Activated CD4-positive, alpha-beta T cell treated with anti-CD3 and anti-CD28 coated beads, Interleukin-2, amount 50 U/mL, for 4 hours (primary cell): ENCODE results near the gene PDE7B.

Experiments used
- DNase-seq, 2 experiments: peaks; one replicate each; pipeline ENCODE4 v3.0.0-alpha.2; 2020

The PDE7B gene

DNA sequence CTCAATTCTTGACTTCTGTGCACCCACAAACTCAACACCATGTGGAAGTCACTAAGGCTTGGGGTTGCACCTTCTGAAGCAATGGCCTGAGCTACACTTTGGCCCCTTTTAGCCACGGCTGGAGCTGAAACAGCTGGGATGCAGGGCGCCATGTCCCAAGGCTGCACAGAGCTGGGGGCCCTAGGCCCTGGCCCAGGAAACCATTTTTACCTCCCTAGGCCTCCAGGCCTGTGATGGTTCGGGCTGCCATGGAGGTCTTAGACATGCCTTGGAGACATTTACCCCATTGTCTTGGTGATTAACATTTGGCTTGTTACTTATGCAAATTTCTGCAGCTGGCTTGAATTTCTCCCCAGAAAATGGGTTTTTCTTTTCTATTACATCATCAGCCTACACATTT lies 311.8 kb downstream of the PDE7B start:
- no peak for DNase-seq

DNA sequence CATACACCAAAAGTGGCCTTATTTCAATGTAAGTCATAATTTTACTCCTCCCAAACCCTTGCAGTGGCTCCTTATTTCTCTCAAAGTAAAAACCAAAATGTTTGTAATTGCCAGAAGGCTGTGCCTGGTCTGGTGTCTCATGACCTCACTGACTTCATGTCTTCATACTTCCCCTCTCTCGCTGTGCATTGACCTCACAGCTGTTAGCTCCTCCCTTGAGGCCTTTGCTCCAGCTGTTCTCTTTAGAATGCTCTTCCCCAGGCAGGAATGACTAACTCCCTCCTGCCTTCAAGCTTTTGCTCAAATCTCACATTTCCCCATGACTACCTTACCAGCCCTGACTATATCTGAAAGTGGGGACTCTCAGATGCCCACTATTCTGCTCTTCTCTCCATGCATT lies 315.3 kb downstream of the PDE7B start:
- DNase-seq = no peak

DNA sequence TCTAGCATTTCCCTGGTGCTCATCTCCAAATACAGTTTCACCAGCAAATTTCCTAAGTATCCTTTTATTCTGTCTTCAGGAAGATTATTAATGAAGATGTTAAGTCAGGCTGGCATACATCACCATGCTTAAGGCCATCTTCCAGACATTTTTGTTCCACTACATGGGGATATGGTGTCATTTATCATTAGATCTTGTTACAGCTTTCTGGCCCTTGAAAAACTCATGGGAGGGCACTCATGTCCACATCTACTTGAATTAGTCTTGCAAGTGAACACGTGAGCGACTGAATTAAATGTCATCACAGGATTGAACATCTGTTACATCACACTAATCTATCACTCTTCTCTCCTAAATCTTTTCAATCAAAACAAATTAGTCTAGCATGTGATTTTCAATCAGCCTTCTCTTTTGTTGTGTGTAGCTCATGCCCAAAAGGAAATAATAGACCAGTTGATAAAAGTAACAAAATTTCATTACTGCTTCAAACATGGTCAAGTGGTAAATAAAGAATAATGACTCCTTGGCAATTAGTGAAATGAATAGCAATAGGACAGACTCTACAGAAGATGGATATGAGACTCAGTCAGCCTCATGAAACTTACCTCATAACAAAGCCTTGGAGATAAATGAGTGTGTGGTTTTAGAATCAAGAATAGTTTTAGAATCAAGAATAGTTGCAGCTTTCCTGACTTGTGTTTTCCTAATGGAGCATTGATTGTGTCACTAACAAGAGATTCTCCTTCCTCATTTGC lies 318.1 kb downstream of the PDE7B start:
- DNase-seq = no peak

DNA sequence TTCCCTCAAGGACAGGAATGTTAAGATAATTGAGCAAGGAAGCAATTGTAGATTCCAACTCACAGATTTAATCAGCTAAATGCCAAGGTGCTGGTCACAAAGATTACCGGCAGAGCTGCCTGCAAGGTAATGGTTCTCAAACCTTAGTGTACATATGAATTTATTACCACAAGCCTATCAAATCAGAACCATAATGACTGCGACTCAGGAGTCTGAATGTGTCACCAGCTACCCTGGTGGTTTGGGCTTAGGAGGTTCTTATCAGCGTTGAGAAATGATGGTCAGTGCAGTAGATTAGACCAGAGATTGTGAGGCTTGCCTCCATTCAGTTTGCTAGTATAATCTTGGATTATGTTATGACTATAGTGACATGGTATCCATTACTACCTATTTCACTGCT lies 319.7 kb downstream of the PDE7B start:
- DNase-seq = no peak

DNA sequence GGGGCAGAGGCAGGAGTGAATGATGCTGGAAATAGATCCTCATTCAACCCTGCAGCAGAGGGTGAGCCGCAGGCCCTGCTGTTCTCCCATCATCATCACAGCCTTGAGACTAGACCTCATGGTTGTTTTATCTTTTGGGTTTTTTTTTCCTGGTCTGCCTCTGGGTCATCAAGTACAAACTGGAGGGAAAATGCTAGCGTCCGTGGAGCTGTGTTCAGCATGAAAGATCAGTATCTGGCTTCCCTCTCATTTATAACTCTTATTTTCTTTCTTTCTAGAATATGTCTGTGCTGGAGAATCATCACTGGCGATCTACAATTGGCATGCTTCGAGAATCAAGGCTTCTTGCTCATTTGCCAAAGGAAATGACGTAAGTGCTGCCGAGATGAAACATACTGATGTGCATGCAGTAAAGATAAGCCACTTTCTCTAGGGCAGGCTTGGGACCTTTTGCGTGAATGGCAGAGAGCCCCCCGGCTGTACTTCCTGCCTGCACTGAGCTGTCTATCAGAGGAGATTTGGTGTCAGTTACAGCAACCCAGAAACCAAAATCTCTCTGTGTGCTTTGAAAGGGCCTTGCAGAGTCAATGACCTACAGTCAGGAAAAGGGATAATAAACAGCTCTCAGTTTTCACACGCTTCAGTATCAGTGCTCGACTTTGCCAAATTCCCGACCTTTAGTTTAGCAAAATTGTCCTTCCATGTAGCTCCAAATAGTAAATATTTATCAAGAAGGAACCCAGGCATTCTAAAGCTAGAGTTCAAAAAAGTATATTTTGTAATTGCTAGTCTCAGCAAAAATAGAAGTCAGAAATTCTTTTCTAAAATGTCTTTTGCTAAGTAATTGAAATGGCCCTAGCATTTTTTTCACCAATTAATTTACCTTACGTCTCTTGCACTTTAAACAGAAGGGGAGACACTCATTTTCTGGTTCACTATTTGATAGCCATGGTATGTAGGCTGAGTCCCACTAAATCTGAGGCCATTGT lies 322.3 kb downstream of the PDE7B start:
- DNase-seq = no peak

DNA sequence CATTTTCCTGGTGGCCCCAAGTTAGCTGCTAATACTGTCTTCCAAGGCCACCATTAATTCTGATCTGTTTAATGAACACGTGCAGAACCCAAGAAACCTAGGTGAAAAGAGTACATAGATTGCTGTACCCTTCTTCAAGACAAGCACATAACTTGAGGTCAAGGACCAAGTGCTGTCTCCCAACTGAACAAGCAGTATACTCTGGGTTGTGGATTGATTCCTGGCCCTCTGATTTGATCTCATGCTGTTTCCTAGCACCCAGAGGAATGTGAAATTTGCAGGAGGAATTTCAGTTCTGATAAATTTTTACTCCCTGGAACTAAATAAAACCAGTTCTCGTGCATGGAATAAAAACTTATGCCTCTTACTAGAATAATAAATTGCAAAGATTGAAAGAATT lies 323.0 kb downstream of the PDE7B start:
- no peak for DNase-seq

DNA sequence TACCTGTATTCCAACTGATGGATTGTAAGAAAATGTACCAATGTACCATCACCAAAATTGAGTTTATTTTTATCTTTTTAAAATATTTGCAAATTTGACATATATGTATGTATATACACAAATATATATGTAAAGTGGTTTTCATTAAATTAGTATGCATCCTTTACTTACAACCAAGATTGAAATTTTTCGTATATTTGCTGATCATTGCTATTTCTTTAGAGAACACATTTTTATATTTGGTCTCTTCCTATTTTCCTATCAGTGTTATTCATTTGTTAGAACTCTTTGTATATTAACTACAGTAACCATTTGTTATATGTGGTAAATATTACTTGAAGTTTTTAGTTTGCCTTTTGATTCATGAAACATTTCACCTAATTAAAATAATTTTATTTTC lies 324.4 kb downstream of the PDE7B start:
- no peak for DNase-seq

DNA sequence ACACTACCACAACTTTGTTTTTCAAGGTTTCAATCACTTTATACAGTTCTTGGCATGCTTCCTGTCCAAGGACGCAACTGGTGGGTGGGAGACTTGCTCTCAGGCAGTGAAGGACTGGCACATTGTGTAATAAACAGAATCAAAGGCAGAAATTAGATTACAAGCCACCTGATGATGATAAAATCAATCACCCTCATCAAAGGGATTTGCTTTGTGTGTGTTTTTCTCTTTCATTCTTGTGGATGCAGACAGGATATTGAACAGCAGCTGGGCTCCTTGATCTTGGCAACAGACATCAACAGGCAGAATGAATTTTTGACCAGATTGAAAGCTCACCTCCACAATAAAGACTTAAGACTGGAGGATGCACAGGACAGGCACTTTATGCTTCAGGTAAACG lies 327.2 kb downstream of the PDE7B start:
- DNase-seq = no peak

DNA sequence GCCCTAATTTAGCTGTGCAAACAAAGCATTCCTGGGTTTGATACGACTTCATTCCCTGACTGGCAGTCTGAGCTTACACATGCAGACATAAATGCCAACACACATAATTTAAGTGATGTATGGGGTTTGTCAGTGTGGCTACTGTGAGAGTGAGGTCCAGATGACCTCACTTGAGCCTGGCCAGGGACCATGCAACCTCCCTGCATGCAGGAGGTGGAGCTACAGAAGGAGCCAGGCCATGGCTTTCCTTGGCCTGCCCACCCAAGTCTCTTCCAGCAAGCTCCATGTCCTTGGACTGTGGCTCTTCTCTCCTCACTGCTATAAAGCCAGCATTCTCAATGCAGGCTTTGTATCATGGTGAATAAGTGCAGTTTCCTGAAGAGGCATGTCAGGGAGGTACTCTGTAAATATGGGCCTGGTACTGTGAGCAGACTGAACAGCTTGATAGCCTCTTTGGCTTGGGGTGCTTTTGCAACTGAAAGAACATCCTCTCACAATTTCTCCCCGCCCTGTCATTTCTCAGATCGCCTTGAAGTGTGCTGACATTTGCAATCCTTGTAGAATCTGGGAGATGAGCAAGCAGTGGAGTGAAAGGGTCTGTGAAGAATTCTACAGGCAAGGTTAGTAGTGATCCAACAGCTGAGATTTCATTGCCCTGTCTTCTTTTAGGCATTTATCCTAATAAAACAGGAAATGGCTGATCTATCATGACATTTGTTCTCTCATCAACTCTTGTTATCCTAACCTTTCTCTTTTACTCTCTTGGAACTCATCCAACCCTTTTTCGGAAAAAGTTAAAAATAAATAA lies 329.4 kb downstream of the PDE7B start:
- no peak for DNase-seq

DNA sequence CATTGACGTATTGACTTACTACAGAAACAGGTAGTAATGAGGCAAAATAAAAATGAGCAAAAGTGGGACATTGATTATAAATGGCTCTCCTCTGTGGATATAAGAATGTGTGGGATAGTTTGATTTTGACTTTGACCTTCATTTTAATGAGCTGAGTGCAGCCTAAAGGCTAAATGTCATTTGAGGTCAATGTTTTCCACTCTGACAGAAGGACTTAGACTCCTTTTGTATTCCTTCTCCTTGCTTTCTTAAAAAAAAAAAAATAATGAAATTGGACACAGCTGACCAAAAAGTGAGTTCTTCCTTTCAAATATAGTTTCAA lies 330.0 kb downstream of the PDE7B start:
- DNase-seq = no peak

DNA sequence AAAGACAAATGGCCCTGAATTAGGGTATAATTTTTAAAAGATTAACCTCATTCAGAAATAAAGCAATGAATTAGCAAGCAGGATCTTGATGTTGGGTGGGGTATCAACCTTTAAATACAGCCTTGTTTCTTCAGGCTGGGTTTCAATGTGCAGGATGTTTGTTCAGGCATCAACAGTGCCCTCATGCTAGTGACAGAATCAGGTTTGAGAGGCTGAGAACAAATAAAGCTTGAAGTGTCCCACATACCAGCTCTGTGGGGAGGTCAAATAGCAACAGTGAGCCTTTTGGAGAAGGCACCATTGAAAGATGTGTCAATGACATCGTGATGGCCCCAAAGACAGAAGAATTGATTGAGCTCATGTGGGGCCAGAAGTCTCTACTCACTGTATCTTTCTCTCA lies 330.4 kb downstream of the PDE7B start:
- no peak for DNase-seq

DNA sequence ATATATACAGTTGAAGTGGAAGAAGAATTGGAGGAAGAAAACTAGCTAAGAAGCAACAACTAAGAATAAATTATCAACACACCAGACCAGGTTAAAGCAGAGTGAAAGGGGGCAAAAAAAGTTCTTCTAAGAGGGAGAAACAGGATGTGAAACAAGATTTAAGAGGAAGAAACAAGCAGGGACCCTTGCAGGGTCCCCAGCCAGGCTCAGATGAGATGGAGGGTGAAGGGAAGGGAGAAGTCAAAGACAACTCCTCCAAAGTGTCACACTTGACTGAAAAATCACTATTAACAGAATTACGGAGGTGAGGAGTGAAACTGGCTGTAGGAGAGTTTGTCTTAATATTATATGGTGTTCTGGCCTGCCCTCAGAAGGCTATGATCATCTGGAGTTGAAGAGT lies 333.2 kb downstream of the PDE7B start:
- DNase-seq = no peak

DNA sequence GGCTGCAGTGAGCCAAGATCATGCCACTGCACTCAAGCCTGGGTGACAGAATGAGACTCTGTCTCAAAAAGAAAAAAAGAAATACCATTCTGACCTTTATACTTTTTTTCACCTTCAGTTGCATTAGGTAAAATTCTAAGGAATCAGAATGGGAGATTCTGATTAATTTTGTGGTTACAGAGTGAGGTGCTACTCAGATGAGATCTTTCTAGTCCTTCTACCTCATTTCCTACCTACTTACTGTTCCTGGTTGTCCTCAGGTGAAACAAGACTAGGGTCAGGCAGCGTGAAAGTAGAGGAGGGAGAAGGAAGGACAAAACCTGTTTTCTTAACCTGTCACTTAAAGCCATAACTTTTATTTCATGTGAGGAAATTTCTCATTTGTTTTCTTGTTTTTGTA lies 334.9 kb downstream of the PDE7B start:
- no peak for DNase-seq

DNA sequence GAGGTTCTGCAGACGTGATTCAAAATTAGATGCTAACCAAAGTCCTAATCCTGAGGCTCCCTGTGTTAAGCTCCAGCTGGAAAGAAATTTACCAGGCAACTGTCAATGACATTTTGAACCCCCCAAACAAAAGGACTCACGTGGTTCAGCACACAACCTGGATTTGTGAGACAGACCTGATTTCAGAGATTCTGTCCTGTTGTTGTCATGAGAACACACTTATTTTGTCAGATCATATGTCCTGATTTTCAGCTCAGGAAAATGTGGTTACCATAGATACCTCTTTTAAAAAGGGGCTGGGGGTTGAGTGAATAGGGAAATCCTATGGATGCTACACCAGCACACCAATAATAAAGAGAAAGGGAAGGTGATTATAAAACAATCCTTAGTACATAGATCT lies 337.0 kb downstream of the PDE7B start:
- DNase-seq = no peak

DNA sequence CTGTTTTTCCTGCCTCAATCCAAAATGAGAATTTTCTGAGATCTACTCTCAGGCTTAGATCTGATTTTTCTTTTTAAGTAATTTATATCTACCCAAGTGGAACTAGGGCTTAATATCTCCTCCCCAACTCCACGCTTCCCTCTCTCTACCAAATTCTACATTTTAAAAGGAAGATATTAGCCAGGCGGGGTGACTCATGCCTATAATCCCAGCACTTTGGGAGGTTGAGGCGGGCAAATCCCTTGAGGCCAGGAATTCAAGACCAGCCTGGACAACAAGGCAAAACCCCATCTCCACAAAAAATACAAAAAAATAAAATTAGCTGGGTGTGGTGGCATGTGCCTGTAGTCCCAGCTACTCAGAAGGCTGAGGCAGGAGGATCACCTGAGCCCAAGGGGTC lies 337.6 kb downstream of the PDE7B start:
- no peak for DNase-seq

DNA sequence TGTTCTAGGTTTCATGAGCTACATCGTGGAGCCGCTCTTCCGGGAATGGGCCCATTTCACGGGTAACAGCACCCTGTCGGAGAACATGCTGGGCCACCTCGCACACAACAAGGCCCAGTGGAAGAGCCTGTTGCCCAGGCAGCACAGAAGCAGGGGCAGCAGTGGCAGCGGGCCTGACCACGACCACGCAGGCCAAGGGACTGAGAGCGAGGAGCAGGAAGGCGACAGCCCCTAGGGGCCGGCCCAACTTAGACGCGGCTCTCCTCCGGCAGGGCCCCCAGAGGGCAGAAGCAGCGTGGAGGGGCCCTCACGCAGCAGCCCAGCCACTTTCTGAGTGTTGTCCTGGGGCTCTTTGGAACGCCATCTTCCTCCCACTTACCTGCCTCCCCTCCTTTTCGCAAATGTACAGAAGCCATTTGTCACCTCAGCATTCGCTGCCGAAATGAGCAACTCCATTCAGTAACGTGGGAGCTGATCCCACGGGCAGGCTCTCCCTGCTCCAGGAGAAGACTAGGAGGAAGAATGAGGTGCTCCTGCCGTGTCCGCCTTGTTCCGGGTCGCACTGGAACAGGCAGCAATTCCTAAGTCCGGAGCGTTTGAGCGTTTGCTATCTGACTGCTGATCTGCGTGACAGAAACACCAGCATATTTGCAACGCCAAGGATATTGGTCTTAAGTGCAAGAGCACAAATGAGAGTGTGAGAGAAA lies 340.3 kb downstream of the PDE7B start:
- DNase-seq = no peak

DNA sequence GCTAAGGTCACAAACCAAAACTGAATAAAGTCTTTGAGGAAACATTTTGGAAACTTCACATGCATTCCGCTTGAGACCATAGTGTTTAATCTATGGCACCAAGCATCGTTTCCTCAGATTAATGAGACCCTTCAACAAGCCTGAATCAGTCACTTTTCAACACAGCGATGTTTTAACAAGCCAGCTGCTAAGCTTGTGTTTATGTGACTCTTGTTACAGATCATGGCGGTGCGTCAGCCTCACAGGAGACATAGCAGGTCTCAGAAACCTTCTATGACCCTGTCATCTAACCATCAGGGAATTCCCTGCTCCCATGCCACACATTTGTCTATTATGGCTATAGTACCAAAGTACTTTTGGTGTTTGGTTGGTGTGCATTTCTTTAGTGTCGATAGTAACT lies 341.4 kb downstream of the PDE7B start:
- no peak for DNase-seq

DNA sequence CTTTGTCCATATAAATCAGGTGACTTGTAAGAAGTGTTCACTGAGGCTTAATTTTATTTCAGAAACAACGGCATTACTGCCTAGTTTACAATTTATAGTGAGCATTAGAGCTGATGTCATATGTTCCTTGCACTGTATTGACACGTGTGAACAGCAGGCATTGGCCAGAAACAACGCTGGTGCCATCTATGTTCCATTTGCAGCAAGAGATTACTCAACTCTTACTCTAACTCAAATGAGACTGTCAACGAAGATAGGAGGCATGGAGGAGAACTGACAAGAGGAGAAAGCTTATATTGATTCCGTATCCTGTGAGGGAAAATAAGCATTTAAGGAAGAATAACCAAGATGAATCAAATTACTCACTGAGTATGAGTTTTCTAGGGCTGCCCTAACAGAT lies 350.2 kb downstream of the PDE7B start:
- DNase-seq = no peak

DNA sequence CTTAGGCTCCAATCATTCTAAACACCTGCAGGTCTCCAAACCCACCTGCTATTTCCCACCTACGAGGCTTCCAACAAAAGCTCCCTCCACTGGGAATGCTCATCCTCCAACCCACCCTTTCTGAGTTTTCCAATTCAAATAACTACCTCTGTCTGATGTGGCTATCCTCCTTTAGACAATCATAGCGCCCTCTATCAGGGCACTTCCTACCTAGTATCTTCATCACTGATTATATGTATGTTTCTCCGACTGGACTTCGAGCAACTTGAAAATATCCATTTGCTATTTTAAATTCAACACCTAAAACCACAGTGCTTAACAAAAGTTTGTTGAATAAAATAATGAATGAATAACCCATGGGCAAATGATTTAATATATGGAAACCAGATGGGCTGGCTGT lies 357.3 kb downstream of the PDE7B start:
- DNase-seq = no peak

DNA sequence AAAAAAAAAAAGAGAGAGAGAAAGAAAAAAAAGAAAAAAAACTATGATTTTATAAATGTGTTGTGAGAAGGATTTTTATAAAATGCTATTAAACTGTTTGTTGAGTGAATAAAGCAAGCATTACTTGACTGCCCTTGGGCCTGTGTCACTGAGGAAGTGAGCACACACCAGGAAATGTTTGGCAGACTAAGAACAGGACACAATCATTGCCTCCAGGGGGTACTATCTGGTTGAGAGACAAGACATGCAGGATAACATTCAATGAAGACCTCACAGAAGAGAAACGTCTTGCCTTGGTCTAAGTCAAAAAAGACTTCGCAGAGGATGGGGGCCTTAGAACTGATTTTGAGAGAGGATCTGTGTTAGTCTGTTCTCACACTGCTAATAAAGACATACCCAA lies 358.0 kb downstream of the PDE7B start:
- no peak for DNase-seq

DNA sequence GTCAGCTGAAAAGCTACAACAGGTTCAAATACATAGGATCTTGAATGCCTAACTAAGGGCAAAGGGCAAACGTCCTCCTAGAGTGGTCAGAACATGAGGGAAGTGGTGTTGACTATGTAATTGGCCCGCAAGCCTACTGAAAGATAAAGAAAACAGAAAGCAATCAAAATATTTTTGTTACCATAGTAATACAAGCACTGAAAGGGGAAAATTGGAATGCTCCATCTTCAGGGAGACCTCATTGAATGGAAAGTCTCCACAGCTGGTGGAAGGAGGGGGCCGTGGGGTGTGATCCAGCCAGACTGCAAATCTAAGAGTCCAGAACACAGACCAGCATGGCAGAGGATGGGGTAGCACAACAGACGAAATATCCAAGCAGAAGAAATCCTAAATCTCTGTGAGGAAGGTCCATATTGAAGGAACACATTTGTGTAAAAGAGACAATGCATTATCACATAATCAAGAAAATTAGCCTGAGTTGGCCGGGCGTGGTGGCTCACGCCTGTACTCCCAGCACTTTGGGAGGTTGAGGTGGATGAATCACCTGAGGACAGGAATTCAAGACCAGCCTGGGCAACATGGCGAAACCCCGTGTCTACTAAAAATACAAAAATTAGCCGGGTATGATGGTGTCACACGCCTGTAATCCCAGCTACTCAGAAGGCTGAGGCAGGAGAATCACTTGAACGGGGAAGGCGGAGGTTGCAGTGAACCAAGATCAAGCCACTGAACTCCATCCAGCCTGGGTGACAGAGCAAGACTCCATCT lies 359.1 kb downstream of the PDE7B start:
- no peak for DNase-seq

DNA sequence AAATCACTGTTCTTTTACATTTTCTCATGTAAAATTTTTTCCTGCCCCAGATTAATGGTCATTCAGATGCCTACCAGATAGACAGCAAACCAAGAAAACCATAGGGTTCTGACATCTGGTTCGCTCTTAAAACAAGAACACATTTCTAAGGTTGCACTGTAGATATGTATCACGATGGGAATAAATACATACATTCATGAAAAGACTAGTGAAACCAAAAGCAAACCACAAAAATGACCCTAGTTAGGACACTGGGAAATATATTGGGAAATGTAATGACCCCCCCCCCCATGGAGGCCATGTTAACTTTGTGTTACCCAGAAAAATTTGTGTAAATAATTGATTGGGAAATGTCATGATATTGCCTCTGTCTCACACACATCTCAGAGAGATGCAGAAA lies 361.1 kb downstream of the PDE7B start:
- no peak for DNase-seq
